ENCODE measurements around the gene C12orf43.
"Not testable (repeated sequence)": the region's sequence is repeated elsewhere in the genome, so short reads cannot be mapped to it uniquely, and the experiment has no call there.

Gene C12orf43

GRCh38 chr12:121015825-121016766 lies at the start of gene C12orf43 (continued):
- TF ChIP-seq KLF1 (tag by site-specific recombination; IDR thresholded peaks at IDR 0.05) (peak; percentile 15; the same call in 1 of the 2 replicates), ZNF658 (tag by site-specific recombination; IDR thresholded peaks at IDR 0.05) (no peak), PRDM10 (tag by site-specific recombination; IDR thresholded peaks at IDR 0.05) (peak; percentile 51; the same call in 1 of the 2 replicates)

GRCh38 chr12:121065345-121065744 lies 49.1 kb upstream of the C12orf43 start:
- H3K4me1 ChIP-seq (ENCODE audit: control insufficient read depth, insufficient read depth, low read length), result no peaks in the 10 kb centered on the region
- POLR2A ChIA-PET, result interaction anchor here (1.0 kb wide), 1 partner anchor 165 kb away, joined by 3 read pairs; no protein-coding TSS in a partner anchor
- TF ChIP-seq KLF16 (tag by site-specific recombination; IDR thresholded peaks at IDR 0.05) (no peak), ZNF777 (tag by site-specific recombination; IDR thresholded peaks at IDR 0.05; ENCODE audit: borderline replicate concordance) (no peak), PRDM6 (tag by site-specific recombination; IDR thresholded peaks at IDR 0.05) (no peak), BCL11B (tag by site-specific recombination; IDR thresholded peaks at IDR 0.05; ENCODE audit: low read depth) (no peak), ZNF473 (tag by site-specific recombination; IDR thresholded peaks at IDR 0.05) (no peak), ZNF221 (tag by site-specific recombination; IDR thresholded peaks at IDR 0.05; ENCODE audit: borderline replicate concordance) (no peak), ZNF366 (tag by site-specific recombination; conservative IDR thresholded peaks at IDR 0.05) (no peak), ZNF433 (tag by site-specific recombination; IDR thresholded peaks at IDR 0.05; ENCODE audit: low read depth) (no peak), ZNF837 (tag by site-specific recombination; IDR thresholded peaks at IDR 0.05) (no peak), ZBTB20 (tag by site-specific recombination; IDR thresholded peaks at IDR 0.05) (no peak), ZNF610 (tag by site-specific recombination; IDR thresholded peaks at IDR 0.05; ENCODE audit: borderline replicate concordance) (no peak), KLF9 (tag by site-specific recombination; IDR thresholded peaks at IDR 0.05; ENCODE audit: low read depth) (no peak), ZNF449 (tag by site-specific recombination; IDR thresholded peaks at IDR 0.05) (no peak), ZNF623 (tag by site-specific recombination; IDR thresholded peaks at IDR 0.05) (no peak), ZNF639 (tag by site-specific recombination; IDR thresholded peaks at IDR 0.05) (no peak), ZNF138 (tag by site-specific recombination; IDR thresholded peaks at IDR 0.05; ENCODE audit: borderline replicate concordance) (no peak), KLF10 (tag by site-specific recombination; IDR thresholded peaks at IDR 0.05) (no peak), ATF2 (tag by site-specific recombination; IDR thresholded peaks at IDR 0.05; ENCODE audit: low read depth) (no peak), ZFP37 (tag by site-specific recombination; IDR thresholded peaks at IDR 0.05) (no peak), ZNF654 (tag by site-specific recombination; IDR thresholded peaks at IDR 0.05; ENCODE audit: low read depth) (no peak)
- CTCF ChIA-PET, result interaction anchor here (0.6 to 1.4 kb wide), 5 partner anchors 30 to 155 kb away, joined by 3 to 6 read pairs (median 3); no protein-coding TSS in a partner anchor
- no peaks in the 10 kb centered on the region for H3K36me3 ChIP-seq (ENCODE audit: control insufficient read depth in 2 of 2, insufficient read depth in 1 of 2, low read length in 2 of 2)
- H3K9me3 ChIP-seq (ENCODE audit: control insufficient read depth, insufficient read depth, low read depth, low read length), result no peaks in the 10 kb centered on the region
- no peak overlapping the region for H3K4me3 ChIP-seq (ENCODE audit: low read depth, low read length)
- no peak overlapping the region for H3K27ac ChIP-seq (ENCODE audit: extremely low read depth, low read depth, low read length)

GRCh38 chr12:121064586-121064985 lies 48.3 kb upstream of the C12orf43 start:
- H3K9me3 ChIP-seq (ENCODE audit: control insufficient read depth, insufficient read depth, low read depth, low read length); H3K4me1 ChIP-seq (ENCODE audit: control insufficient read depth, insufficient read depth, low read length); H3K36me3 ChIP-seq (ENCODE audit: control insufficient read depth in 2 of 2, insufficient read depth in 1 of 2, low read length in 2 of 2); POLR2A ChIA-PET; H3K27ac ChIP-seq (ENCODE audit: extremely low read depth, low read depth, low read length); H3K4me3 ChIP-seq (ENCODE audit: low read depth, low read length): not testable (repeated sequence)
- CTCF ChIA-PET, result interaction anchor here (0.6 to 1.4 kb wide), 3 partner anchors 46 to 58 kb away, joined by 3 to 6 read pairs (median 4); no protein-coding TSS in a partner anchor
